NCI-H460 (cell line): Measurements from ENCODE around the gene SEMA3C. TPM values are rescaled to one million over a fixed set of nuclear protein-coding genes. Genes with fewer than 3 reads are reported as not detected.

Source experiments
- DNase-seq: peaks from one replicate; pipeline ENCODE4 v3.0.0-alpha.2; 2016; ENCODE audit warnings: low read depth; ENCODE audit errors: extremely low read depth
- total RNA-seq: library from RNA; depleted of rRNA; stranded (reverse); fragments of >200 nt; shearing (Covaris generic); gene quantifications from 2 replicates; pipeline ENCODE4 v1.2.3, GENCODE V29; 2014

The SEMA3C gene
- total RNA-seq, 1 experiment from 2014 or later, result 8.2 TPM

GRCh38 chr7:80785961-80786536 lies 132.8 kb downstream of the SEMA3C start:
- no peak for DNase-seq

GRCh38 chr7:80785276-80785675 lies 133.6 kb downstream of the SEMA3C start:
- DNase-seq, result no peak

- no peak for DNase-seq
These were observed 135.0 kb downstream of the SEMA3C start for GRCh38 chr7:80783678-80784327.

- no peak for DNase-seq
These were observed 135.6 kb downstream of the SEMA3C start for GRCh38 chr7:80783186-80783677.

GRCh38 chr7:80781561-80781979 lies 137.3 kb downstream of the SEMA3C start:
- peak; percentile 33 for DNase-seq

- DNase-seq, result no peak
These were observed 137.7 kb downstream of the SEMA3C start for GRCh38 chr7:80781146-80781545.

GRCh38 chr7:80779456-80779855 lies 139.4 kb downstream of the SEMA3C start:
- no peak for DNase-seq

GRCh38 chr7:80775897-80776296 lies 143.0 kb downstream of the SEMA3C start:
- DNase-seq, result no peak

- DNase-seq, result no peak
These were observed 143.4 kb downstream of the SEMA3C start for GRCh38 chr7:80775482-80775881.

- DNase-seq, result no peak
These were observed 144.0 kb downstream of the SEMA3C start for GRCh38 chr7:80774843-80775242.

GRCh38 chr7:80773787-80774508 lies 144.9 kb downstream of the SEMA3C start:
- no peak for DNase-seq

- no peak for DNase-seq
These were observed 146.4 kb downstream of the SEMA3C start for GRCh38 chr7:80772347-80772993.

- DNase-seq, result no peak
These were observed 147.3 kb downstream of the SEMA3C start for GRCh38 chr7:80771523-80771922.

- no peak for DNase-seq
These were observed 148.2 kb downstream of the SEMA3C start for GRCh38 chr7:80770675-80771081.

- DNase-seq, result no peak
These were observed 148.8 kb downstream of the SEMA3C start for GRCh38 chr7:80770061-80770460.

GRCh38 chr7:80768756-80769155 lies 150.1 kb downstream of the SEMA3C start:
- DNase-seq, result no peak

GRCh38 chr7:80767654-80768053 lies 151.2 kb downstream of the SEMA3C start:
- DNase-seq, result no peak

GRCh38 chr7:80766724-80767123 lies 152.1 kb downstream of the SEMA3C start:
- no peak for DNase-seq

GRCh38 chr7:80764132-80764531 lies 154.7 kb downstream of the SEMA3C start:
- no peak for DNase-seq

GRCh38 chr7:80763704-80764103 lies 155.1 kb downstream of the SEMA3C start:
- DNase-seq, result no peak

GRCh38 chr7:80763289-80763688 lies 155.6 kb downstream of the SEMA3C start:
- no peak for DNase-seq
